ENCODE measurements around the gene GGPS1. TPM values are rescaled to one million over a fixed set of nuclear protein-coding genes. Genes with fewer than 3 reads are reported as not detected.

Gene GGPS1
- total and polyA plus RNA-seq, 11 donors: 16.4 to 40.2 (median 29.7) TPM

DNA sequence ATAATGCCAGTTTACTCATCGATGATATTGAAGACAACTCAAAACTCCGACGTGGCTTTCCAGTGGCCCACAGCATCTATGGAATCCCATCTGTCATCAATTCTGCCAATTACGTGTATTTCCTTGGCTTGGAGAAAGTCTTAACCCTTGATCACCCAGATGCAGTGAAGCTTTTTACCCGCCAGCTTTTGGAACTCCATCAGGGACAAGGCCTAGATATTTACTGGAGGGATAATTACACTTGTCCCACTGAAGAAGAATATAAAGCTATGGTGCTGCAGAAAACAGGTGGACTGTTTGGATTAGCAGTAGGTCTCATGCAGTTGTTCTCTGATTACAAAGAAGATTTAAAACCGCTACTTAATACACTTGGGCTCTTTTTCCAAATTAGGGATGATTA is 13.7 kb downstream of the GGPS1 start:
- intact Hi-C loops (cut with DNase I): no loop called here
- no peak for ATAC-seq

GRCh38 chr1:235342471-235342870 is 14.1 kb downstream of the GGPS1 start:
- DNase-seq (no peak), ATAC-seq (no peak)
- H3K4me1 ChIP-seq: peaks cover 0 to 13% (median 2%) of the 10 kb centered on the region in 12 donors
- H3K36me3 ChIP-seq: peaks cover 0 to 88% (median 65%) of the 10 kb centered on the region in 9 donors
- no peaks in the 10 kb centered on the region for H3K9me3 ChIP-seq
- WGBS, 4 donors: 88 to 95% (median 93%) methylated on average over 3 of the region's 3 CpGs
- H3K27ac ChIP-seq: no peak overlapping the region
- TF ChIP-seq POLR2A (IDR thresholded peaks at IDR 0.05): no peak
- TF ChIP-seq, protein P1, sequence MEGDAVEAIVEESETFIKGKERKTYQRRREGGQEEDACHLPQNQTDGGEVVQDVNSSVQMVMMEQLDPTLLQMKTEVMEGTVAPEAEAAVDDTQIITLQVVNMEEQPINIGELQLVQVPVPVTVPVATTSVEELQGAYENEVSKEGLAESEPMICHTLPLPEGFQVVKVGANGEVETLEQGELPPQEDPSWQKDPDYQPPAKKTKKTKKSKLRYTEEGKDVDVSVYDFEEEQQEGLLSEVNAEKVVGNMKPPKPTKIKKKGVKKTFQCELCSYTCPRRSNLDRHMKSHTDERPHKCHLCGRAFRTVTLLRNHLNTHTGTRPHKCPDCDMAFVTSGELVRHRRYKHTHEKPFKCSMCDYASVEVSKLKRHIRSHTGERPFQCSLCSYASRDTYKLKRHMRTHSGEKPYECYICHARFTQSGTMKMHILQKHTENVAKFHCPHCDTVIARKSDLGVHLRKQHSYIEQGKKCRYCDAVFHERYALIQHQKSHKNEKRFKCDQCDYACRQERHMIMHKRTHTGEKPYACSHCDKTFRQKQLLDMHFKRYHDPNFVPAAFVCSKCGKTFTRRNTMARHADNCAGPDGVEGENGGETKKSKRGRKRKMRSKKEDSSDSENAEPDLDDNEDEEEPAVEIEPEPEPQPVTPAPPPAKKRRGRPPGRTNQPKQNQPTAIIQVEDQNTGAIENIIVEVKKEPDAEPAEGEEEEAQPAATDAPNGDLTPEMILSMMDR (IDR thresholded peaks at IDR 0.05): no peak
- no peaks in the 10 kb centered on the region for H3K27me3 ChIP-seq
- no peak overlapping the region for H3K4me3 ChIP-seq
- intact Hi-C loops (cut with DNase I): no loop called here

More for the DNA sequence above, 13.7 kb downstream of the GGPS1 start:
- H3K36me3 ChIP-seq: peaks cover 0 to 88% (median 68%) of the 10 kb centered on the region in 9 donors
- no peaks in the 10 kb centered on the region for H3K27me3 ChIP-seq
- TF ChIP-seq, protein P1 (IDR thresholded peaks at IDR 0.05): no peak
- TF ChIP-seq POLR2A (IDR thresholded peaks at IDR 0.05): no peak
- H3K4me1 ChIP-seq: peaks cover 0 to 18% (median 6%) of the 10 kb centered on the region in 12 donors
- H3K9me3 ChIP-seq: no peaks in the 10 kb centered on the region
- H3K27ac ChIP-seq: no peak overlapping the region
- no peak for DNase-seq
- 62 to 69% (median 66%) methylated on average over 6 of the region's 6 CpGs for WGBS, 4 donors
- no peak overlapping the region for H3K4me3 ChIP-seq

DNA sequence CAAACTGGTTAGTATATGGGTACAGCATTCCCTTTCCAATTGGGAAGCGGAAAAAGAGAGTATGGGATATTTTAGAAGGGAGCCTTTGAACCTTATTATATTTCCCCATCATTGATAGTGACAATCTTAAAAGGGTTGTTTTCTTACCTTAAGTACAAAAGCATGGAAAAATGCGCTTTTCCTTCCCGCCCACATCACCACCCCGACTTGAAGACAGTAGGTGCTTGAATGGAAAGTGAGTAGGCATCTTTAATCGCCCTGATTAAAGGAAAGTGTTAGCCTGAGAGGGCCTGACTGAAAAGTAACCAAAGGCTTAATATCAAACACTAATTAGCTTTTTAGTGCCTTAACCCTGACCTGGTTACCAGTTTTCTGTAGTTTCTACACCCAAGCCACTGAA is 15.4 kb downstream of the GGPS1 start:
- intact Hi-C loops (cut with DNase I): no loop called here
- no peak overlapping the region for H3K4me3 ChIP-seq
- H3K27me3 ChIP-seq: no peaks in the 10 kb centered on the region
- DNase-seq (no peak), ATAC-seq (no peak)
- TF ChIP-seq, protein P1 (IDR thresholded peaks at IDR 0.05): no peak
- no peak for TF ChIP-seq POLR2A (IDR thresholded peaks at IDR 0.05)
- H3K27ac ChIP-seq: no peak overlapping the region
- 95 to 96% (median 95%) methylated on average over 5 of the region's 5 CpGs for WGBS, 4 donors
- H3K36me3 ChIP-seq: peaks cover 0 to 81% (median 54%) of the 10 kb centered on the region in 9 donors
- H3K9me3 ChIP-seq: no peaks in the 10 kb centered on the region
- peaks cover 0 to 11% (median 0%) of the 10 kb centered on the region in 12 donors for H3K4me1 ChIP-seq

DNA sequence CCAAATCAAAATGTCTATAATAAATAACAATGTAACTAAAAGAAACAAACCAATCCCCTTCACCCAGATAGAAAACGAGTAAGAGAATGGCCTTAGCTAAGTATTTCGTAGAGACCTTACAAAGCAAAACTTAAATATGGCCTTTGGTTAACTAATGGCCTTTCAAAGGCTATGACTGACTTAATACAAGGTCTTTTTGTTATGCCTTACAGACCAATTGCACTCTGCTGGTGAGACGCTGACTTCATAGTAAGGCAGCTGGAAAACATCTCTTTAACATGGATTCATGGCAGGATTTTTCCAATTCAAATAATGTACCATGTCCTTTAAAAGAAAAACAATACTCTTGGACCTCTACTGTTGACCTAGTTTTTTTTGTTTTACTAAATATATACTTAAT is 23.1 kb downstream of the GGPS1 start:
- Histone ChIP-seq H3K4me3 (no peak overlapping the region), H3K27ac (no peak overlapping the region), H3K9me3 (no peaks in the 10 kb centered on the region), H3K4me1 (no peaks in the 10 kb centered on the region), H3K36me3 (peaks cover 0 to 16% (median under 1%) of the 10 kb centered on the region in 9 donors), H3K27me3 (no peaks in the 10 kb centered on the region)
- ATAC-seq (no peak), DNase-seq (no peak)
- WGBS, 4 donors: 77 to 92% (median 88%) methylated on average over 3 of the region's 3 CpGs
- intact Hi-C loops (cut with DNase I): no loop called here
- TF ChIP-seq, protein P1 (IDR thresholded peaks at IDR 0.05): no peak

All from heart left ventricle (tissue), 16 donors.